Stomach (tissue), 4 donors: Measurements from ENCODE around the gene CUL5.

Experiments
- CTCF ChIP-seq, 7 experiments: fragments of 450-650 bp in 4 of 7; fragments of 200-600 bp in 3 of 7; sonication (generic) in 3 of 7; IDR thresholded peaks; one replicate each; pipeline ENCODE4 v1.5.1; 2016 to 2019; ENCODE audit warnings: antibody characterized with exemption in 7 of 7, control low read depth in 2 of 7, mild to moderate bottlenecking in 1 of 7
- POLR2AphosphoS5 ChIP-seq, 3 donors: sonication (generic); formaldehyde crosslinking; IDR thresholded peaks; one replicate each; pipeline ENCODE4 v1.6.1; 2016; ENCODE audit warnings: antibody characterized with exemption in 3 of 3

DNA sequence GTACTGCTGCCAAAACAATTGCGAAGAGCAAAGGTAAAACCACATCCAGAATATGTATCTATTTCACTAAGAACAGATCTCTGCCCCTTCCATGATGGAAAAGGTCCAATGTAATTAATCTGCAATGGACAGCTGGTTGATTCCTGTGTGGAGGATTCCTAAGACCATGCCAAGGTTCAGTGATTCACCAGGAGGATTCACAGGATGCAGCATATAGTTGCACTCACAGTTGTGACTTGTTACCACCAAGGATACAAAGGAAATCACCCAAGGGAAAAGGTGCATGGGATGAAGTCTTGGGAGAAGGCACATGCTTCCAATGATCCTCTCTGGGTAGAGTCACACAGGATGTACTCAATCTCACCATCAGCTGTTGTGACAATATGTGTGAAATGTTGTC lies 35.1 kb upstream of the CUL5 start:
- TF ChIP-seq CTCF (IDR thresholded peaks at IDR 0.05) = no peak
- no peak for TF ChIP-seq POLR2AphosphoS5 (IDR thresholded peaks at IDR 0.05)
